HG02642 (cell line): Measurements from ENCODE around the gene SPATA7.

Experiments used
- ATAC-seq: cut with Tn5 transposase; IDR thresholded peaks from one replicate; pipeline ENCODE4 v1.9.1; 2021; ENCODE audit warnings: mild to moderate bottlenecking; ENCODE audit not compliant: unreplicated experiment, poor library complexity

The SPATA7 gene

DNA sequence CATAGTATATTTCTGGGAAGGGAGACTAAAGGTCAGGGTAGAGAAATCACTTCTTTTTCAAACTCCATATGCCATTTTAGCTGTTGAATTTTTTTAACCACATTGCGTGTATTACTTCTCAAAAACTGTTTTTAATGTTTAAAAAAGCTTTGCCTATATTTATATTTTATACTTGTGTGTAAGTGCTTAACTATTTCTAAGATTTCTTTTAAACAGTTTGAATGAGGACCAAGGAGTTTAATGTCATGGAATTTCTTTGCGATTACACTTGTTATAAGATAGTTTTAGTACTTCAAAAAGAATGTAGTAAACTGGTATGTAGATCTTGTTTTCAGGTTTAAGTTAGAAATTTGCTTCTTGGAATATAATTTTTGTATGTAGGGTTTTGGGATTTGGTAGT is 7.2 kb downstream of the SPATA7 start:
- no peak for ATAC-seq

DNA sequence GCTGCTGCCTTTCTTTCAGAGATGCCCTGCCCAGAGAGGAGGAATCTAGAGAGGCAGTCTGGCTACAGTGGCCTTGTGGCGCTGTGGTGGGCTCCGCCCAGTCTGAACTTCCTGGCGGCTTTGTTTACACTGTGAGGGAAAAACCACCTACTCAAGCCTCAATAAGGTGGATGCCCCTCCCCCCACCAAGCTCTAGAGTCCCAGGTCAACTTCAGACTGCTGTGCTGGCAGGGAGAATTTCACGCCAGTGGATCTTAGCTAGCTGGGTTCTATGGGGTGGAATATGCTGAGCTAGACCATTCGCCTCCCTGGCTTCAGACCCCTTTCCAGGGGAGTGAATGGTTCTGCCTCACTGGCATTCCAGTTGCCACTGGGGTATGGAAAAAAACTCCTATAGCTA is 25.6 kb downstream of the SPATA7 start:
- no peak for ATAC-seq

- no peak for ATAC-seq
These were observed 32.1 kb downstream of the SPATA7 start for GRCh38 chr14:88417594-88417993.

GRCh38 chr14:88420187-88420586 is 34.7 kb downstream of the SPATA7 start:
- ATAC-seq: no peak

GRCh38 chr14:88421286-88421685 is 35.8 kb downstream of the SPATA7 start:
- ATAC-seq: no peak

DNA sequence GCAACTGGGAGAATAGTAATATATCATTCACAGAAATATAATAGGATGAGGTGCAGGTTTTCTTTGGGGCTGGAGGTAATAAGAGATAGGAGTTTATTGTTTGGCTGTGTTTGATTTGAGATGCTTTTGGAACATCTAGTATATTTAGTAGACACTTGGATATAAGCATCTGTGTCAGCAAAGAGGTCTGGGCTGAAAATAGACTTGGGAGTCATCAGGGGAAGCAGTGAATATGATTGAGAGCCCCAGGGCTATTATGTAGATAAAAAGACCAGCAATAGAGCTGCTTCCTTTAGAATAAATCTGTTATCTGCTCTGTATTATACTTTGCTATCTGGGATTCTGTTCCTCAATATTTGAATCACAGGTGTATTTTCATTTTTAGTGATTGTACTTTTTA is 36.6 kb downstream of the SPATA7 start:
- ATAC-seq: no peak

DNA sequence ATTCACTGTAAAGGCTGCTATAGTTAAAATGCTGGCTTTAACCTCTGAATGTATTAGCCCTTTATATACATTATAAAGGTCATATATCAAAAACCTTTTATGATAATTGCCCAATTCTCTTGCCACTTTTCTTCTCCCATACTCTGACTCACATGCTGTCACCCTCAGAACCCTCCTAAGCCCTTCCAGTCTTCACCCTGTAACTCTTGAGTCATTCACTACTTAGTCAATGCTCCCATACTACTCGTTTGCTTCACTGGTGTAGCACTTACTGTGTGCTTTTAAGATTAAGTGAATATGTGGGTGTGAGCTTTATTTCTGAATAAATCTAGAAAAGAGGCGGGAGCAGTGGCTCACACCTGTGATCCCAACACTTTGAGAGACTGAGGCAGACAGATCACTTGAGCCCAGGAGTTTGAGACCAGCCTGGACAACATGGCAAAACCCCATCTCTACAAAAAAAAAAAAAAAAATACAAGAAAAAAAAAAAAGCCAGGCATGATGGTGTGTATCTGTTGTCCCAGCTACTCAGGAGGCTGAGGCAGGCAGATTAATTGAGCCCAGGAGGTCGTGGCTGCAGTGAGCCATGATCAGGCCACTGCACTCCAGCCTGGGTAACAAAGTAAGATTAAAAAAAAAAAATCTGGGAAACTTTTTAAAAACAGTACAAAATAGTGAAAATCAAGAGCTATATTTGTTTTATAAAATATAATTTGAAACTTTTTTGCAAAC is 37.6 kb downstream of the SPATA7 start:
- ATAC-seq: no peak

DNA sequence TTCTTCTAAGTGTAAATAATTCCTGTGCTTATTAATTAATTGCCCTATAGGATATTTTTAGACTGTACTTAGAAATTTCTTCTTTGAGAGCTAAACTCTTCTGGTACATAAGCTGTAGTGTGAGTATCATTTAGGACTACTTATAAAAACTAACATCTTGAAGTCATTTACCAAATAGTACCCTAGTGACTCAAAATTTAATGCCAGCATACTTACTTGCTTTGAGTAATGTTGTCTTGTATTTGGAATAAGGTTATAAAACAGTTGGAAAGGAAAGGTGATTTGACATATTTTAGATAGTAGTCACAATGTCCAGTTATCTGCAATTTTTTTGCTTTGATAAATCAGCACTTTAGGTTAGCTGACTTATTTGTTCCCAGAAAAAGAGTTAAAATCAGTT is 39.1 kb downstream of the SPATA7 start:
- no peak for ATAC-seq

- ATAC-seq: no peak
These were observed 40.8 kb downstream of the SPATA7 start for GRCh38 chr14:88426271-88426670.

DNA sequence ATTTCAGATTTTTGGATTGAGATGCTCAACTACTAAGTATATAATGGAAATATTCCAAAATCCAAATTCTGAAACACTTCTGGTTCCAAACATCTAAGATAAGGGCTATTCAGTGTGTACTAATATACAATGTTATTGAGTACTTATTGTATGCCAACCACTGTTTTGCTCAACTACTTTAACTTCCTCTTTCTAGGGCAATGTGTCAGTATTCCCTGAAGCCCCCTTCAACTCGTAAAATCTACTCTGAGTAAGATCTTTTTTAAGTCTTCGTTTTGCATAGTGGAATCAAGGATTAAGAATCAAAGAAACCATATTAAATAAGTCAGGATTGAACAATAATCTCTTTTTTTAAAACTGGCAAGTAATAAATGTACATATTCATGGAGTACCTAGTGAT is 45.5 kb downstream of the SPATA7 start:
- no peak for ATAC-seq

DNA sequence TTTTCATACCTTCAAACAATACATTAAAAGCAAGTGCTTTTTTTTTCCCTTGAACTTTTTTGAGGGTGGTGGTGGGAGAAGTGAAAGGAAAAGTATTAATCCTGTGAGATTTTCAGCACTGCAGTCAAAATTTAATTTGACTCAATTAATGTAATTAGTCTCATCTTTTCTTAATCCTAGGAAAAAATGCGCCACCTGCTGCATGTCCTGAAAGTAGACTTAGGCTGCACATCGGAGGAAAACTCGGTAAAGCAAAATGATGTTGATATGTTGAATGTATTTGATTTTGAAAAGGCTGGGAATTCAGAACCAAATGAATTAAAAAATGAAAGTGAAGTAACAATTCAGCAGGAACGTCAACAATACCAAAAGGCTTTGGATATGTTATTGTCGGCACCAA is 52.2 kb downstream of the SPATA7 start:
- no peak for ATAC-seq

DNA sequence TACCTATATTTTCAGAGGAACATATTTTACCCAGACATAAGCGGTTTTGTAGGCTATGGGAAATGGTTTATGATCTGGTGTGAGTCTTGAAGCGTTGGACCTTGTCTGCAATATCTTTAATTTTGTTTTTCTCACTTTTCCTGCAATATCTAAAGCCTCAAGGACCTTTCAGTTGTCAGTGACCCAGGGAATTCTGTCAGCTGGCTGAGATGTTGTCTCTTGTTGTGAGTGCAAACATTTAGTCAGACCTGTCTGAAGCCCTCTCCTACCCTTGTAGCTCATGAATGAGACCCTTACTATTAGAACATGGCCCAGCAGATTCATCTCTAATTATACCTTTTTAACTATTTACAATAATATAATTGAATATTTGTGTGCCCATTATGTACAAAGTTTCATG is 53.6 kb downstream of the SPATA7 start:
- ATAC-seq: no peak

DNA sequence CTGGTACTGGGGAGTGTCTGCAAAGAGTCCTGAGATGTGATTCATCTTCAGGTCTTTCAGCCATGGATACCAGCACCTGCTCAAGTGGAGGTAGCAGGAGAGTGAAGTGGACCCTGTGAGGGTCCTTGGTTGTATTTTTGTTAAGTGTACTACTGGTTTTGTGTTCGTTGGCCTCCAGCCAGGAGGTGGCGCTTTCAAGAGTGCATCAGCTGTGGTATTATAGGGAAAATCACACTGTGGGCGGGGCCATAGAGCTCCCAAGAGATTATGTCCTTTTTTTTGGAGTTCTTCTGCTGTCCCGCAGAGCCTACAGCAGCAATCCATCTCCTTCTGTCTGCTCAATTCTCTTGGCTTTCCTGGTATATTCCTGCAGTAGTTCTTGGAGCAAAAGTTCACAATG is 66.8 kb downstream of the SPATA7 start:
- ATAC-seq: no peak

DNA sequence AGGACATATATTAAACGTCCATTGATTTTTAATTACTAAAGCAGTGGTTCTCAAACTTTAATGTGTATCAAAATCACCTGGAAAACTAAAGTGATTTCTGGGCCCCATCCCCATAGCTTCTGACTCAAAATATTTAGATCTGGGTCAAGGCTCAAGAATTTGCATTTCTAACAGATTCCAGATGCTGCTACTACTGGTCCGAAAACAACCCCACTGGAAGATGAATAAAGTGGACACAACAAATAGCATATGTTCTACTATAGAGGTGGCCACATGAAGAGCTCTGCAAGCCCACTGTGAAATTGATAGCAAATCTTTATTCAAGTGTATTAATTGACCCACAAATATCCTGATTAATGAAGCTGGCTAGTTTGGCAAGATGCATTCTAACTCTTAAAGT is 69.4 kb downstream of the SPATA7 start:
- no peak for ATAC-seq

- no peak for ATAC-seq
These were observed 77.9 kb downstream of the SPATA7 start for GRCh38 chr14:88463318-88463717.

GRCh38 chr14:88468406-88468805 is 82.9 kb downstream of the SPATA7 start:
- no peak for ATAC-seq

- ATAC-seq: no peak
These were observed 85.3 kb downstream of the SPATA7 start for GRCh38 chr14:88470542-88471440.

DNA sequence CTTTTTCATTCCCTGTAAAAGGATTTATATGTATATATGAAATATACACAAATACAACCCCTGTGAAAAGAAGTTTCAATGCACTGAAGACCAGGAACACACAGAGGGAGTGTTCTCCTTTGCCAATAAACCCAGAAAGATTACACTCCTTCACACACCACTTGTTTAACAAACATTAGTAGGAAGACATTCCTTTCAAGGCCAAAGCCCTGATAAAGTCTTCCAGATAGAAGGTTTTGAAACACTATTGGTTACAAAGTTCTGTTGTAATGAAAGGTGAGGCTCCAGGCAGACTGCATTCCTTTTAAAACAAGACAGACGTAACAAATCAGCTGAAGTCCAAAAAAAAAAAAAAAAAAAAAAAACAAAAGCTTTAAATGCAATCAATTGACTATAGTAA is 88.3 kb downstream of the SPATA7 start:
- no peak for ATAC-seq

DNA sequence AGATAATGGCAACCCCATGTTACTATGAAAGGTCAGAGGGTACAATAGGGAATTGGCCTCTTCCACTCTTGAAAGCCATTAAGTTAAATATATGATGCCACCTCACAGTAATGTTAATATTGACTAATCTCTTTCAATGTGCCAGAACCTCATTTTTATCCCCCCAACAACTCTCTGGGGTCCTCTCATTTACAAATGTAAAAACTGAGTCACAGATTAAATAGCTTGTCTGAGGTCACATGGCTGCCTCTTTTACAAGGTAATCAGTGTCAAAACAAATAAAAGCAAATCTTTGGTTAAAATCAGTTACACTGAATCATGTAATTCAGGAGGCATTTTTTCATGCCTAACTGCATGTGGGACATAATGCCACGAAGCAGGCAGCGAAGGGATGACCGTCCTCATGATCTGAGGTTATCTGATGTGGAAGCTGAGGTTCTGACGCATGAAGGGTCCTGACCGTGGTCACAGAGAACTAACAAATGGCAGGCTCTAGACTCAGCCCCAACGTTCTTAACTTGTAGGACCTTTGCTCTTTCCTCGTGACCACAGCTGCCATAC is 90.8 kb downstream of the SPATA7 start:
- ATAC-seq: no peak

- ATAC-seq: no peak
These were observed 91.4 kb downstream of the SPATA7 start for GRCh38 chr14:88476825-88477224.

DNA sequence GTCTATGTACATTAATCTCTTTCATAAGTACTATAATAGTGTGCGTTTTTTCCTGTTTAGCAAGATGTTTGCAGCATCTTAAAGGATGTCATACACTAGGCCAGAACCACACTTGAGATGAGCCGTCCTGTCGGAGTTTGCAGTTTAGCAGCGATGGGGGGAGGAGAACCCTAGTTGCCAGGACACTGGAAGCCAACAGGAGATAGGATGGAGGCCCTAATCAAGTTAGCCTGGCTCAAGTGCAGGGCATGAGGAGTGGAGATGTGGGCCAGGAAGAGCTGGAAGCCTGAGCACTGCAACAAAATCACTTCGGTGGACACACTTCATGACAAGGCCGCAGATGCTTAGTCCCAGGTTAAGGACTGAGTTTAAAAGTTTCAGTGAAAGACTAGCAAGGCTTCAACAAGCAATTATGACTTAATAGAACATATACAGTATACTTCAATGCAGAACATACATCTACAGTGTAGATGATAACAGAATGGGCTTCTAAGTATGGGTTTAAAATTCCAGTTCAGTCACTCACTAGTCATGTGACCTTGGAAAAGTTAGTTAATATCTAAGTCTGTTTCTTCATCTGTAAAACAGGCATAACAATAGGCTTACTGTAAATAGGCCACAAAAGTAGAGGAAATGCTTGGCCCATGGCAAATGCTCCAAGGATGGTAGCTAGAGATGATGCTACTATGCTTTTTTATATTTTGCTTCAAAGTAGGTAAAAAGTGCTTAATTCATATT is 92.2 kb downstream of the SPATA7 start:
- no peak for ATAC-seq
